ENCODE measurements around the gene PLIN5.

DNA sequence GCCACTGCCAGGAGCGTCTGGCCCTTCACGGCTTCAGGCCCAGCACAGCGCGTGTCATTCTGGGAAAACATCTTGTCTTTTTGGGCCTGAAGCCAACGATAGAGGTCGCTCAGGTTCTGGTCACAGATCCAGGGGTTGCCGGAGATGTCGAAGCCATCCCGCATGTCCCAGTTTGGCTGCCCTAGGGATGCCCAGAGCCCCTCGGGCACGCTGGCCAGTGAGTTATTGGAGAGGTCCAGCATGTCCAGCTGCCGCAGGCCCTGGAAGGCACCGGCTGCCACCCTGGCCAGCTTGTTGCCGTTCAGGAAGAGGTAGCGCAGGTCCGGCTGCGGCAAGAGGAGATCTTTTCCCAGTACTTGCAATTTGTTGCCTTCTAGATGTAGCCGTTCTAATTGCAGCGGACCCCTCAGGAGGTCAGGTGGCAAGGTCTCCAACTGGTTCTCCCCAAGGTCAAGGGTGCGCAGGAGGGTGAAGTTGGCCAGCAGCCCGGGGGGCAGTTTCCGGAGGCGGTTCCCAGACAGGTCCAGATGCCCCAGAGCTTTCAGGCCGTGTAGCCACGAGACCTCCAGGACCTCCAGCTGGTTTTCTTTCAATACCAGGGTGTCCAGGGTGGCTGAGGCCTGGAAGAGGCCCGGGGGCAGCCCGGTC is 3.1 kb upstream of the PLIN5 start:
- TF ChIP-seq EZH2 (IDR thresholded peaks at IDR 0.05; ENCODE audit: low read length), result no peak
- TF ChIP-seq, protein P1, sequence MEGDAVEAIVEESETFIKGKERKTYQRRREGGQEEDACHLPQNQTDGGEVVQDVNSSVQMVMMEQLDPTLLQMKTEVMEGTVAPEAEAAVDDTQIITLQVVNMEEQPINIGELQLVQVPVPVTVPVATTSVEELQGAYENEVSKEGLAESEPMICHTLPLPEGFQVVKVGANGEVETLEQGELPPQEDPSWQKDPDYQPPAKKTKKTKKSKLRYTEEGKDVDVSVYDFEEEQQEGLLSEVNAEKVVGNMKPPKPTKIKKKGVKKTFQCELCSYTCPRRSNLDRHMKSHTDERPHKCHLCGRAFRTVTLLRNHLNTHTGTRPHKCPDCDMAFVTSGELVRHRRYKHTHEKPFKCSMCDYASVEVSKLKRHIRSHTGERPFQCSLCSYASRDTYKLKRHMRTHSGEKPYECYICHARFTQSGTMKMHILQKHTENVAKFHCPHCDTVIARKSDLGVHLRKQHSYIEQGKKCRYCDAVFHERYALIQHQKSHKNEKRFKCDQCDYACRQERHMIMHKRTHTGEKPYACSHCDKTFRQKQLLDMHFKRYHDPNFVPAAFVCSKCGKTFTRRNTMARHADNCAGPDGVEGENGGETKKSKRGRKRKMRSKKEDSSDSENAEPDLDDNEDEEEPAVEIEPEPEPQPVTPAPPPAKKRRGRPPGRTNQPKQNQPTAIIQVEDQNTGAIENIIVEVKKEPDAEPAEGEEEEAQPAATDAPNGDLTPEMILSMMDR (optimal IDR thresholded peaks at IDR 0.05 in 1 of 3, IDR thresholded peaks at IDR 0.05 in 1 of 3, conservative IDR thresholded peaks at IDR 0.05 in 1 of 3; ENCODE audit: extremely low read depth in 1 of 3, insufficient read depth in 2 of 3, low read length in 3 of 3), result no peak

All from keratinocyte (primary cell).